ENCODE measurements around the gene EPS8L3. TPM values are rescaled to one million over a fixed set of nuclear protein-coding genes. Genes with fewer than 3 reads are reported as not detected.

Gene EPS8L3
- total RNA-seq, 1 experiment from 2014 or later: 0.17 TPM

GRCh38 chr1:109750920-109751319, 12.8 kb downstream of the EPS8L3 start:
- no peak overlapping the region for H3K27ac Mint-ChIP-seq
- POLR2A ChIA-PET: no interaction called here
- H3K9me3 Mint-ChIP-seq: peaks cover 29% of the 10 kb centered on the region
- H3K4me3 Mint-ChIP-seq: no peak overlapping the region
- no peaks in the 10 kb centered on the region for H3K4me1 Mint-ChIP-seq
- H3K27me3 Mint-ChIP-seq (ENCODE audit: low read depth): peaks cover 19% of the 10 kb centered on the region
- no peak for DNase-seq (ENCODE audit: low spot score)
- H3K36me3 Mint-ChIP-seq: peaks cover 8% of the 10 kb centered on the region
- no peak for TF ChIP-seq CDX4 (CRISPR knock-in tag; IDR thresholded peaks at IDR 0.05; ENCODE audit: borderline replicate concordance)
- no peak for TF ChIP-seq TEAD4 (CRISPR knock-in tag; IDR thresholded peaks at IDR 0.05)
- TF ChIP-seq ERG (CRISPR knock-in tag; IDR thresholded peaks at IDR 0.05): no peak
- TF ChIP-seq GRHL2 (CRISPR knock-in tag; IDR thresholded peaks at IDR 0.05; ENCODE audit: insufficient replicate concordance, severe bottlenecking): no peak
- no peak for TF ChIP-seq RORB (CRISPR knock-in tag; IDR thresholded peaks at IDR 0.05)
- TF ChIP-seq SMAD4 (CRISPR knock-in tag; IDR thresholded peaks at IDR 0.05): no peak
- TF ChIP-seq ZNF232 (CRISPR knock-in tag; IDR thresholded peaks at IDR 0.05): no peak
- TF ChIP-seq MYBL2 (CRISPR knock-in tag; IDR thresholded peaks at IDR 0.05): no peak
- TF ChIP-seq PREB (CRISPR knock-in tag; IDR thresholded peaks at IDR 0.05; ENCODE audit: borderline replicate concordance): no peak
- no peak for TF ChIP-seq AR (CRISPR knock-in tag; IDR thresholded peaks at IDR 0.05)
- TF ChIP-seq SOX15 (CRISPR knock-in tag; IDR thresholded peaks at IDR 0.05): no peak
- no peak for TF ChIP-seq ZSCAN18 (CRISPR knock-in tag; IDR thresholded peaks at IDR 0.05)
- no peak for TF ChIP-seq ZNF121 (CRISPR knock-in tag; IDR thresholded peaks at IDR 0.05)
- ATAC-seq: no peak
- CTCF ChIA-PET: no interaction called here

- Mint-ChIP-seq H3K9me3 (peaks cover 29% of the 10 kb centered on the region), H3K4me3 (no peak overlapping the region), H3K36me3 (peaks cover 8% of the 10 kb centered on the region), H3K27ac (no peak overlapping the region), H3K4me1 (no peaks in the 10 kb centered on the region), H3K27me3 (ENCODE audit: low read depth) (peaks cover 22% of the 10 kb centered on the region)
- ATAC-seq (no peak), DNase-seq (ENCODE audit: low spot score) (no peak)
- CTCF ChIA-PET: interaction anchor here (1.0 to 2.8 kb wide), 2 partner anchors 32 to 110 kb away, joined by 3 to 8 read pairs; no protein-coding TSS in a partner anchor
- POLR2A ChIA-PET: no interaction called here
- TF ChIP-seq FOXK1 (CRISPR knock-in tag; IDR thresholded peaks at IDR 0.05) (no peak), ZBTB43 (CRISPR knock-in tag; IDR thresholded peaks at IDR 0.05) (no peak), AFF4 (CRISPR knock-in tag; IDR thresholded peaks at IDR 0.05; ENCODE audit: borderline replicate concordance) (no peak), PRDM15 (CRISPR knock-in tag; IDR thresholded peaks at IDR 0.05) (no peak)
Observed at GRCh38 chr1:109750241-109750882, 13.4 kb downstream of the EPS8L3 start.
